NB4 (cell line): ENCODE results near the gene IRF9.

ENCODE experiments used
- POLR2A ChIP-seq: IDR thresholded peaks from 2 replicates; pipeline ENCODE4 v1.6.1; 2011; ENCODE audit warnings: mild to moderate bottlenecking; ENCODE audit not compliant: insufficient read length; ENCODE audit errors: extremely low read depth
- TF ChIP-seq, protein P1 (sequence below): IDR thresholded peaks from one replicate; pipeline ENCODE4 v1.5.1; 2012; ENCODE audit warnings: low read depth, low read length

DNA sequence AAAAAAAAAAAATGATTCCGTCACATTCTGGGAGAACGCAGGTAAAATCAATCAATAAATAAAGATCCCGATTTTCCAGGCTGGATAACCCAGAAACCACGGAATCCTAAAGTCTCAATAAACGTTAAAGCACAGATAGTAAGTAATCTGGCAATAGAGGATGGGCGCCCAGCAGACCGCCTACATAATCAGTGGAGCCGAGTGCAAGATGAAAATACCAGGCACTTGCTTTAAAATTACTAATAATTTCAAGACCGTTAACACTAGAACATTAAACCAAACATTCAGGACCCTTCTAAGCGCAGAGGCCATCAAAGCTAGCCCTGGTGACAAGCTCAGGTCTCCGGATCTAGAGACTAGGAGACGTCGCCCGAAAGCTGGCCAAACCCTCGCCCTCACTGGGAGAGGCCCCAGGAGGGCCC is 47.7 kb upstream of the IRF9 start:
- TF ChIP-seq POLR2A = no peak
- TF ChIP-seq, protein P1, sequence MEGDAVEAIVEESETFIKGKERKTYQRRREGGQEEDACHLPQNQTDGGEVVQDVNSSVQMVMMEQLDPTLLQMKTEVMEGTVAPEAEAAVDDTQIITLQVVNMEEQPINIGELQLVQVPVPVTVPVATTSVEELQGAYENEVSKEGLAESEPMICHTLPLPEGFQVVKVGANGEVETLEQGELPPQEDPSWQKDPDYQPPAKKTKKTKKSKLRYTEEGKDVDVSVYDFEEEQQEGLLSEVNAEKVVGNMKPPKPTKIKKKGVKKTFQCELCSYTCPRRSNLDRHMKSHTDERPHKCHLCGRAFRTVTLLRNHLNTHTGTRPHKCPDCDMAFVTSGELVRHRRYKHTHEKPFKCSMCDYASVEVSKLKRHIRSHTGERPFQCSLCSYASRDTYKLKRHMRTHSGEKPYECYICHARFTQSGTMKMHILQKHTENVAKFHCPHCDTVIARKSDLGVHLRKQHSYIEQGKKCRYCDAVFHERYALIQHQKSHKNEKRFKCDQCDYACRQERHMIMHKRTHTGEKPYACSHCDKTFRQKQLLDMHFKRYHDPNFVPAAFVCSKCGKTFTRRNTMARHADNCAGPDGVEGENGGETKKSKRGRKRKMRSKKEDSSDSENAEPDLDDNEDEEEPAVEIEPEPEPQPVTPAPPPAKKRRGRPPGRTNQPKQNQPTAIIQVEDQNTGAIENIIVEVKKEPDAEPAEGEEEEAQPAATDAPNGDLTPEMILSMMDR = no peak
